ENCODE measurements around the gene ARHGAP26. TPM values are rescaled to one million over a fixed set of nuclear protein-coding genes. Genes with fewer than 3 reads are reported as not detected.

ARHGAP26 gene
- polyA plus RNA-seq, 4 donors = 7.6 to 31.7 (median 11.5) TPM

GRCh38 chr5:142823126-142823525 lies 52.9 kb downstream of the ARHGAP26 start:
- 18 to 56% (median 50%) methylated on average over 2 of the region's 2 CpGs for WGBS, 3 donors
- H3K36me3 ChIP-seq (ENCODE audit: control insufficient read depth in 3 of 3, insufficient read depth in 2 of 3, low read depth in 1 of 3, low read length in 3 of 3) = no peaks in the 10 kb centered on the region
- FAIRE-seq (no peak), DNase-seq (peak in 1 of 2 donors; percentile 64)
- peaks cover 21 to 65% (median 35%) of the 10 kb centered on the region in 3 donors for H3K4me1 ChIP-seq (ENCODE audit: control insufficient read depth in 3 of 3, insufficient read depth in 2 of 3, low read depth in 1 of 3, low read length in 2 of 3)
- no peaks in the 10 kb centered on the region for H3K27me3 ChIP-seq (ENCODE audit: control insufficient read depth in 3 of 3, insufficient read depth in 3 of 3, low read length in 3 of 3)
- no peaks in the 10 kb centered on the region for H3K9me3 ChIP-seq (ENCODE audit: control insufficient read depth in 2 of 2, insufficient read depth in 1 of 2, low read depth in 1 of 2, low read length in 1 of 2)
- peak overlapping the region in 2 of 3 donors; percentile 30 to 81 for H3K27ac ChIP-seq (ENCODE audit: low read depth in 1 of 3, low read length in 2 of 3)
- H3K4me3 ChIP-seq (ENCODE audit: low read depth in 1 of 3, low read length in 3 of 3) = no peak overlapping the region

DNA sequence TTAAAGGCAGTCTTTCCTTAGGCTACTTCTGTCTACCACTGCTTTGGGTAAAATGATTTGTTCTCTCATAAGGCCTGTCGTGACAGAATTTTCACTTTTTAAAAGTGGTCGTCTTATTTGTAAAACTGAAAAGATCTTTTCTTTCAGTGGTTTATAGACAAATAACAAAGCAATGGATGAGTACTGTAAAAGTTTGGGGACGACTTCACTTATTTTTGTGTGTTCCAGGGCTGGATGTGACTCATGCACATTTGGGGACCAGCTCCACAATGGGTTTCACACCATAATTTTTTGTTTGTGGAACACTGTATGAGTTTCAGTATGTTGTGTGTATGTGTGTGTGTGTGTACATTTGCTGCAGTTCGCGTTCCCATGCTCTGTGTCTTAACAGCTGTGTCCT lies 53.6 kb downstream of the ARHGAP26 start:
- Histone ChIP-seq H3K27me3 (ENCODE audit: control insufficient read depth in 3 of 3, insufficient read depth in 3 of 3, low read length in 3 of 3) (no peaks in the 10 kb centered on the region), H3K4me3 (ENCODE audit: low read depth in 1 of 3, low read length in 3 of 3) (no peak overlapping the region), H3K4me1 (ENCODE audit: control insufficient read depth in 3 of 3, insufficient read depth in 2 of 3, low read depth in 1 of 3, low read length in 2 of 3) (peaks cover 19 to 63% (median 36%) of the 10 kb centered on the region in 3 donors), H3K9me3 (ENCODE audit: control insufficient read depth in 2 of 2, insufficient read depth in 1 of 2, low read depth in 1 of 2, low read length in 1 of 2) (no peaks in the 10 kb centered on the region), H3K27ac (ENCODE audit: low read depth in 1 of 3, low read length in 2 of 3) (peak overlapping the region in 1 of 3 donors; percentile 81), H3K36me3 (ENCODE audit: control insufficient read depth in 3 of 3, insufficient read depth in 2 of 3, low read depth in 1 of 3, low read length in 3 of 3) (no peaks in the 10 kb centered on the region)
- FAIRE-seq = no peak
- WGBS, 3 donors = 26 to 60% (median 39%) methylated on average over 5 of the region's 5 CpGs
- no peak for DNase-seq

DNA sequence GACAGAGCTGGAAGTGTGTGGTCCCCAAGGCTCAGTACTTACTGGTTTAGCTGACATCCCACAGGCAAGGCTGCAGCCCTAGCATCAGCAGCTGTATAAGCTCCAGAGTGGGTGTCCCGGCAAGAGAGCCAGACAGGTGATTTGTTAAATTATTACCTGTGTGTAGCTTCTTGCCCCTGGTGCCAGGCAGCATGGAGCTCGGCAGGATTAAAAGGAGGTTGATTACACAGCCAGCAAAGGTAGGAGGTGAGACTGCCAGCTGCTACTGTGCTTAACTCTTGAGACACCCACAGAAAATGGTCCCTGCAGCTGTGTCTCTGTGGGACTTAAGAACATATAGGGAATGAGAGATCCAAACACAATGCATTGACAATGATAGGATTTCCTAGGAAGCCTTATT lies 54.2 kb downstream of the ARHGAP26 start:
- FAIRE-seq = no peak
- no peak overlapping the region for H3K27ac ChIP-seq (ENCODE audit: low read depth in 1 of 3, low read length in 2 of 3)
- WGBS, 3 donors = 15 to 49% (median 36%) methylated on average over 2 of the region's 2 CpGs
- H3K27me3 ChIP-seq (ENCODE audit: control insufficient read depth in 3 of 3, insufficient read depth in 3 of 3, low read length in 3 of 3) = no peaks in the 10 kb centered on the region
- no peak overlapping the region for H3K4me3 ChIP-seq (ENCODE audit: low read depth in 1 of 3, low read length in 3 of 3)
- no peaks in the 10 kb centered on the region for H3K9me3 ChIP-seq (ENCODE audit: control insufficient read depth in 2 of 2, insufficient read depth in 1 of 2, low read depth in 1 of 2, low read length in 1 of 2)
- H3K36me3 ChIP-seq (ENCODE audit: control insufficient read depth in 3 of 3, insufficient read depth in 2 of 3, low read depth in 1 of 3, low read length in 3 of 3) = no peaks in the 10 kb centered on the region
- peaks cover 17 to 63% (median 36%) of the 10 kb centered on the region in 3 donors for H3K4me1 ChIP-seq (ENCODE audit: control insufficient read depth in 3 of 3, insufficient read depth in 2 of 3, low read depth in 1 of 3, low read length in 2 of 3)
- DNase-seq = no peak

- WGBS, 3 donors = 43 to 66% (median 55%) methylated on average over 13 of the region's 13 CpGs
- no peak overlapping the region for H3K4me3 ChIP-seq (ENCODE audit: low read depth in 1 of 3, low read length in 3 of 3)
- FAIRE-seq (no peak), DNase-seq (peak in 1 of 2 donors; percentile 45)
- peaks cover 20 to 58% (median 34%) of the 10 kb centered on the region in 3 donors for H3K4me1 ChIP-seq (ENCODE audit: control insufficient read depth in 3 of 3, insufficient read depth in 2 of 3, low read depth in 1 of 3, low read length in 2 of 3)
- no peaks in the 10 kb centered on the region for H3K36me3 ChIP-seq (ENCODE audit: control insufficient read depth in 3 of 3, insufficient read depth in 2 of 3, low read depth in 1 of 3, low read length in 3 of 3)
- H3K9me3 ChIP-seq (ENCODE audit: control insufficient read depth in 2 of 2, insufficient read depth in 1 of 2, low read depth in 1 of 2, low read length in 1 of 2) = no peaks in the 10 kb centered on the region
- no peak overlapping the region for H3K27ac ChIP-seq (ENCODE audit: low read depth in 1 of 3, low read length in 2 of 3)
- no peaks in the 10 kb centered on the region for H3K27me3 ChIP-seq (ENCODE audit: control insufficient read depth in 3 of 3, insufficient read depth in 3 of 3, low read length in 3 of 3)
Measured at GRCh38 chr5:142825378-142826089, 55.4 kb downstream of the ARHGAP26 start.

DNA sequence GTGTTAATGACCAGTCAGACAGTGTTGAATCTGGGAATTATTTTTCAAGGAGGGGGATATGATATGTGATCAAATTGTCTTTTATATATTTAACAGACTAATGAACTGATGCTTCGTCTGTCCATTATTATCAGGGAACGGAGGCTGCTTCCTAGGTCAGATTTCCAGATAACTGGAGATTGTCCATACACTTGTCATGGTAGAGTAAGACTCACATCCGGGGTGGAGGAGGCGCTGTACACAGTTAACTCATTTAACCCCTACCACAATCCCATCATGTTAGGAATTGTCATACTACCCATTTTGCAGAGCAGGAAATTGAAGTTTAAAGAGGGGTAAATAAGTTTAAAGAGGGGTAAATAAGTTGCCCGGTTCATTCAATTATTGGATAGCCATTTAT lies 55.9 kb downstream of the ARHGAP26 start:
- DNase-seq (no peak), FAIRE-seq (no peak)
- no peaks in the 10 kb centered on the region for H3K9me3 ChIP-seq (ENCODE audit: control insufficient read depth in 2 of 2, insufficient read depth in 1 of 2, low read depth in 1 of 2, low read length in 1 of 2)
- WGBS, 3 donors = 74 to 82% (median 81%) methylated on average over 5 of the region's 5 CpGs
- no peaks in the 10 kb centered on the region for H3K27me3 ChIP-seq (ENCODE audit: control insufficient read depth in 3 of 3, insufficient read depth in 3 of 3, low read length in 3 of 3)
- no peaks in the 10 kb centered on the region for H3K36me3 ChIP-seq (ENCODE audit: control insufficient read depth in 3 of 3, insufficient read depth in 2 of 3, low read depth in 1 of 3, low read length in 3 of 3)
- no peak overlapping the region for H3K27ac ChIP-seq (ENCODE audit: low read depth in 1 of 3, low read length in 2 of 3)
- no peak overlapping the region for H3K4me3 ChIP-seq (ENCODE audit: low read depth in 1 of 3, low read length in 3 of 3)
- peaks cover 20 to 52% (median 31%) of the 10 kb centered on the region in 3 donors for H3K4me1 ChIP-seq (ENCODE audit: control insufficient read depth in 3 of 3, insufficient read depth in 2 of 3, low read depth in 1 of 3, low read length in 2 of 3)

- Histone ChIP-seq H3K27me3 (ENCODE audit: control insufficient read depth in 3 of 3, insufficient read depth in 3 of 3, low read length in 3 of 3) (no peaks in the 10 kb centered on the region), H3K4me1 (ENCODE audit: control insufficient read depth in 3 of 3, insufficient read depth in 2 of 3, low read depth in 1 of 3, low read length in 2 of 3) (peaks cover 20 to 44% (median 31%) of the 10 kb centered on the region in 3 donors), H3K9me3 (ENCODE audit: control insufficient read depth in 2 of 2, insufficient read depth in 1 of 2, low read depth in 1 of 2, low read length in 1 of 2) (no peaks in the 10 kb centered on the region), H3K36me3 (ENCODE audit: control insufficient read depth in 3 of 3, insufficient read depth in 2 of 3, low read depth in 1 of 3, low read length in 3 of 3) (no peaks in the 10 kb centered on the region), H3K27ac (ENCODE audit: low read depth in 1 of 3, low read length in 2 of 3) (peak overlapping the region in 2 of 3 donors; percentile 21 to 71), H3K4me3 (ENCODE audit: low read depth in 1 of 3, low read length in 3 of 3) (no peak overlapping the region)
- FAIRE-seq (no peak), DNase-seq (no peak)
- WGBS, 3 donors = 32 to 60% (median 34%) methylated on average over 3 of the region's 3 CpGs
Measured at GRCh38 chr5:142826741-142827492, 56.7 kb downstream of the ARHGAP26 start.

GRCh38 chr5:142827934-142828576 lies 57.9 kb downstream of the ARHGAP26 start:
- no peaks in the 10 kb centered on the region for H3K27me3 ChIP-seq (ENCODE audit: control insufficient read depth in 3 of 3, insufficient read depth in 3 of 3, low read length in 3 of 3)
- H3K4me1 ChIP-seq (ENCODE audit: control insufficient read depth in 3 of 3, insufficient read depth in 2 of 3, low read depth in 1 of 3, low read length in 2 of 3) = peaks cover 23 to 38% (median 32%) of the 10 kb centered on the region in 3 donors
- WGBS, 3 donors = 86 to 89% (median 89%) methylated on average over 6 of the region's 6 CpGs
- H3K9me3 ChIP-seq (ENCODE audit: control insufficient read depth in 2 of 2, insufficient read depth in 1 of 2, low read depth in 1 of 2, low read length in 1 of 2) = no peaks in the 10 kb centered on the region
- no peak for DNase-seq
- no peak for FAIRE-seq
- peak overlapping the region in 1 of 3 donors; percentile 24 for H3K27ac ChIP-seq (ENCODE audit: low read depth in 1 of 3, low read length in 2 of 3)
- no peaks in the 10 kb centered on the region for H3K36me3 ChIP-seq (ENCODE audit: control insufficient read depth in 3 of 3, insufficient read depth in 2 of 3, low read depth in 1 of 3, low read length in 3 of 3)
- no peak overlapping the region for H3K4me3 ChIP-seq (ENCODE audit: low read depth in 1 of 3, low read length in 3 of 3)

DNA sequence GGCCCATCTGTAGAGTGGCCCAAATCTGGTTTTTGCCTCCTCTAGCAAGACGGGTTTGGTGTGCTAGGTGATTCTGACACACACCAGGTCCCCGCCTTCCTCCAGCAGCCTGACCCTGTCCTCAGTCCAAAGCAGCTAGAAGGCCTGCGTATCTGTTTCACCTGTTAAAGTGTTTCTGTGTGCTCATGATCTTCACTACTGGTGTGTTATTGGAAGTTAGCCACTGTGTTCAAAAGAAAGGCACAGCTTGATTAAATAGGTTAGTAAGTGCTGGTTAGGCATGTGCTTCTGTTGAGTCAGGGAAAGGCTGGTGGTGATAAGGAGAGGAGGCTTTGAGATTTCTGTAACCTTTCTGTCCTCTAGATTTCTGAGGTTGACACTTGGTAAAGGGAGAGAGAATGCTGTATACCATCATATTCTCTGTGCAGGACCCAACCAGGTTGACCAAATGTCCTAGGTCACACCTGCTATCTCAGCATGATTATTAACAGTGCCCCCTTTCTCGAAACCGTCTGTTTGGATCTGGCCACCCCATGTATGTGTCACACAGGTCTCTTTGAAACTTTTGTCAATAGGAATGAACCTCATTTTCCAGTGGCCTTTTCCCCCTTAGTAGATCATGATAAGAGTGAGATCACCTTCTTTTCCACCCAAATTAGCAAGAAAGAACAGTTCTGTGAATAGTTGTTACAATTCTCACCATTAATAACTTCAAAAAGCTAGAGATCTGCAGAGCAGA lies 58.8 kb downstream of the ARHGAP26 start:
- FAIRE-seq = no peak
- Histone ChIP-seq H3K4me3 (ENCODE audit: low read depth in 1 of 3, low read length in 3 of 3) (no peak overlapping the region), H3K27me3 (ENCODE audit: control insufficient read depth in 3 of 3, insufficient read depth in 3 of 3, low read length in 3 of 3) (no peaks in the 10 kb centered on the region), H3K4me1 (ENCODE audit: control insufficient read depth in 3 of 3, insufficient read depth in 2 of 3, low read depth in 1 of 3, low read length in 2 of 3) (peaks cover 26 to 38% (median 29%) of the 10 kb centered on the region in 3 donors), H3K27ac (ENCODE audit: low read depth in 1 of 3, low read length in 2 of 3) (peak overlapping the region in 1 of 3 donors; percentile 24), H3K9me3 (ENCODE audit: control insufficient read depth in 2 of 2, insufficient read depth in 1 of 2, low read depth in 1 of 2, low read length in 1 of 2) (no peaks in the 10 kb centered on the region), H3K36me3 (ENCODE audit: control insufficient read depth in 3 of 3, insufficient read depth in 2 of 3, low read depth in 1 of 3, low read length in 3 of 3) (no peaks in the 10 kb centered on the region)
- peak in 1 of 2 donors; percentile 51 for DNase-seq
- 64 to 86% (median 78%) methylated on average over 5 of the region's 5 CpGs for WGBS, 3 donors
